NCI-H69 (cell line): ENCODE results near the gene PRDM10.
A peak's percentile ranks its signal among the peaks of the same experiment; 100 is the strongest.
"Not testable (repeated sequence)": the region's sequence is repeated elsewhere in the genome, so short reads cannot be mapped to it uniquely, and the experiment has no call there.

Source experiments
- DNase-seq: peaks from one replicate; lab custom pipeline; 2025; lab: John Stamatoyannopoulos, UW

Gene PRDM10

GRCh38 chr11:129894278-129895125 lies 108.1 kb downstream of the PRDM10 start:
- no peak for DNase-seq

GRCh38 chr11:129888451-129888850 lies 114.2 kb downstream of the PRDM10 start:
- DNase-seq, result no peak

GRCh38 chr11:129885381-129885780 lies 117.3 kb downstream of the PRDM10 start:
- no peak for DNase-seq

- no peak for DNase-seq
These were observed 118.1 kb downstream of the PRDM10 start for GRCh38 chr11:129884581-129884980.

GRCh38 chr11:129881570-129882170 lies 121.0 kb downstream of the PRDM10 start:
- peak; percentile 15 for DNase-seq

GRCh38 chr11:129880311-129880710 lies 122.3 kb downstream of the PRDM10 start:
- no peak for DNase-seq

GRCh38 chr11:129871914-129872313 lies 130.7 kb downstream of the PRDM10 start:
- DNase-seq, result no peak

- DNase-seq, result not testable (repeated sequence)
These were observed 134.0 kb downstream of the PRDM10 start for GRCh38 chr11:129868626-129869025.

- no peak for DNase-seq
These were observed 136.3 kb downstream of the PRDM10 start for GRCh38 chr11:129866311-129866710.

- no peak for DNase-seq
These were observed 136.9 kb downstream of the PRDM10 start for GRCh38 chr11:129865701-129866100.

GRCh38 chr11:129864811-129865210 lies 137.8 kb downstream of the PRDM10 start:
- DNase-seq, result no peak

- DNase-seq, result no peak
These were observed 140.7 kb downstream of the PRDM10 start for GRCh38 chr11:129861702-129862522.

- no peak for DNase-seq
These were observed 146.6 kb downstream of the PRDM10 start for GRCh38 chr11:129856036-129856435.

- no peak for DNase-seq
These were observed 147.5 kb downstream of the PRDM10 start for GRCh38 chr11:129855086-129855485.

- DNase-seq, result peak; percentile 86
These were observed 148.3 kb downstream of the PRDM10 start for GRCh38 chr11:129854232-129854805.

GRCh38 chr11:129853518-129854231 lies 149.0 kb downstream of the PRDM10 start:
- DNase-seq, result peak; percentile 98

GRCh38 chr11:129852125-129852740 lies 150.4 kb downstream of the PRDM10 start:
- DNase-seq, result no peak
